ENCODE results near the gene MYO15B. TPM values are rescaled to one million over a fixed set of nuclear protein-coding genes. Genes with fewer than 3 reads are reported as not detected.
"Not testable (repeated sequence)": the region's sequence is repeated elsewhere in the genome, so short reads cannot be mapped to it uniquely, and the experiment has no call there.

The MYO15B gene
- total RNA-seq, 1 experiment from 2014 or later = 0.02 TPM

DNA sequence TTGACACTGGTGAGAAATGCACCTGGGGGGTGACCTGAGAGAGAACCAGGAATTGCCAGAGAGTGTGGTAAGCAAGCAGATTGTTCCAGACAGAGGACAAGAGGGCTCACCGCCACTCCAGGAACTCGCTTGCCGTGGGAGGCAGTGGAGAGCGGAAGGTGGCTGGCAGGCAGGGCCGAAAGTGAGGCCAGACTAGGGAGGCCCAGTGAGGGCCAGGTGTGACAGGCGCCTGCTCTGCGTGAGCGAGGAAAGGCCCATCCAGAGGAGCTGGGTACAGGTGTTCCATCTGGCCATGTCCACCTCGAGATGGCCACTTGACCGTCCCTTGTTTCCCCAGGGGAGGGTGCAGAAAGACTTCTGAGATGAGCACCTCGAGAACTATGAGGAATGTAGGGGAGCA, 11.9 kb upstream of the MYO15B start:
- DNase-seq (ENCODE audit: low spot score) = no peak

DNA sequence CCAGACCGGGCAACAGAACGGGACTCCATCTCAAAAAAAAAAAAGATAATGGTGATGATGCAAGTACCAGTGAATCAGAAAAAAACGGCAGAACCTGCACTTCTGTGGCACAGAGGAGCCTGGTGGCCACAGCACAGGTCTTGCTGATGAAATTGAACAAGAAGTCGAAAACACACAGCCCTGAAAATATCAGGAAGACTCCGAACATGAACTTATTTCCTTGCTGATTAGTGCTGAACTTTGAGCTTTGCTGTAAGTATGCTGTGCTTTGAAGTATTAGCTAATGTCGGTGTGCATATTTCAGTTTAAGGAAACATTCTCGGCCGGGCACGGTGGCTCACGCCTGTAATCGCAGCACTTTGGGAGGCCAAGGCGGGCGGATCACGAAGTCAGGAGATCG, 10.9 kb upstream of the MYO15B start:
- no peak for DNase-seq (ENCODE audit: low spot score)

DNA sequence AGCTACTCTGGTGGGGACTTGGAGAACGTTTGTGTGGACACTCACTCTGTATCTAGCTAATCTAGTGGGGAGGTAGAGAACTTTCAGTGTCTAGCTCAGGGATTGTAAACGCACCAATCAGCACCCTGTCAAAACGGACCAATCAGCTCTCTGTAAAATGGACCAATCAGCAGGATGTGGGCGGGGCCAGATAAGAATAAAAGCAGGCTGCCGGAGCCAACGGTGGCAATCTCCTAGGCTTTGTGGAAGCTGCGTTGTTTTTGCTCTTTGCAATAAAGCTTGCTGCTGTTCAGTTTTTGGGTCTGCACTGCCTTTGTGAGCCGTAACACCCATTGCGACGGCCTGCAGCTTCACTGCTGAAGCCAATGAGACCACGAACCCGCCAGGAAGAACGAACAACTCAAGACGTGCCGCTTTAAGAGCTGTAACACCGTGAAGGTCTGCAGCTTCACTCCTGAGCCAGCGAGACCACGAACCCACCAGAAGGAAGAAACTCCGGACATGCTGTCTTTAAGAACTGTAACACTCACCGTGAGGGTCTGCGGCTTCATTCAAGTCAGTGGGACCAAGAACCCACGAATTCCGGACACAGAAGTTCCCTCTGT, 6.4 kb upstream of the MYO15B start:
- DNase-seq (ENCODE audit: low spot score) = not testable (repeated sequence)

DNA sequence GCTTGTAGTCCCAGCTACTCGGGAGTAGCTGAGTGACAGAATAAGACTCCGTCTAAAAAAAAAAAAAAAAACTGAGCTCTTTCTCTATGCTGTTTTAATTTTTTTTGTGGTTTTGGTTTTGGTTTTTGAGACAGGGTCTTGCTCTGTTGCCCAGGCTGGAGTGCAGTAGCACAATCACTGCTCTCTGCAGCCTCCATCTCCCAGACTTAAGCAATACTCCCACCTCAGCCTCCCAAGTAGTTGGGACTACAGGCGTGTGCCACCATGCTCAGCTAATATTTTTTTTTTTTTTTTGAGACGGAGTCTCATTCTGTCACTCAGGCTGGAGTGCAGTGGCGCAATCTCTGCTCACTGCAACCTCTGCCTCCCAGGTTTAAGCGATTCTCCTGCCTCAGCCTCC, 4.4 kb upstream of the MYO15B start:
- DNase-seq (ENCODE audit: low spot score) = not testable (repeated sequence)

DNA sequence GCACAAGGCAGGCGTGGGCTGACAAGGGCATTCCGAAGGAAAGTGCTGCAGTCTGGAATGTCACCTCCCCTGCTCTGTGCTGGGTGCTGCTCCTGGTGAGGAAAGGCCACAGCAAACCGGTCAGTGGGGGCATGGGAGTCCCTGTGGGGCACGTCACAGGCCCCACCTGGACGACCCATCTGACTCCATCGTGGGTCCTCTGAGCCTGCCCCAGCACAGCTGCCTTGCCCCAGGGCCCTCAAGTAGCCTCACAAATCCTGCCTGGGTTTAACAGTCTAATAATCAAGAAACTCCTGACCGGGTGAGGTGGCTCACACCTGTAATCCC, 2.8 kb upstream of the MYO15B start:
- no peak for DNase-seq (ENCODE audit: low spot score)

DNA sequence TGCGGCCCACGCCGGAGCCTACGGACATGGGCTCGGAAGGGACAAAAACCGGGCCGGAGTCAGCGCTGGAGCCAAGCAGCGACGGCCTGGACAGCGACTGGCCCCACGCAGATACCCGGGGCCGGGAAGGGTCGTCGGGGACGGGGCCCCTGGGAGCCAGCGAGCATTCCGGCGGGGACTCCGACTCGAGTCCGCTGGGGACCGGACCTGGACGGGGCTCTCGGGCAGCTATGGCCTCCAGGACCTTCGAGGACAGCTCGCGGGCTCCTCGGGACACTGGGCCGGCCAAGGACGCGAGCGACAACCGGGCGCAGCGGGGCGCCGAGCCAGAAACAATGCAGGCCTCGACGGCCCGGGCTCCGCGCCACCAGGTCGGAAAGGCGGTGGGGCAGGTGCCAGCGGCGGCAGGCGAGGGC, 1.0 kb downstream of the MYO15B start:
- no peak for DNase-seq (ENCODE audit: low spot score)

DNA sequence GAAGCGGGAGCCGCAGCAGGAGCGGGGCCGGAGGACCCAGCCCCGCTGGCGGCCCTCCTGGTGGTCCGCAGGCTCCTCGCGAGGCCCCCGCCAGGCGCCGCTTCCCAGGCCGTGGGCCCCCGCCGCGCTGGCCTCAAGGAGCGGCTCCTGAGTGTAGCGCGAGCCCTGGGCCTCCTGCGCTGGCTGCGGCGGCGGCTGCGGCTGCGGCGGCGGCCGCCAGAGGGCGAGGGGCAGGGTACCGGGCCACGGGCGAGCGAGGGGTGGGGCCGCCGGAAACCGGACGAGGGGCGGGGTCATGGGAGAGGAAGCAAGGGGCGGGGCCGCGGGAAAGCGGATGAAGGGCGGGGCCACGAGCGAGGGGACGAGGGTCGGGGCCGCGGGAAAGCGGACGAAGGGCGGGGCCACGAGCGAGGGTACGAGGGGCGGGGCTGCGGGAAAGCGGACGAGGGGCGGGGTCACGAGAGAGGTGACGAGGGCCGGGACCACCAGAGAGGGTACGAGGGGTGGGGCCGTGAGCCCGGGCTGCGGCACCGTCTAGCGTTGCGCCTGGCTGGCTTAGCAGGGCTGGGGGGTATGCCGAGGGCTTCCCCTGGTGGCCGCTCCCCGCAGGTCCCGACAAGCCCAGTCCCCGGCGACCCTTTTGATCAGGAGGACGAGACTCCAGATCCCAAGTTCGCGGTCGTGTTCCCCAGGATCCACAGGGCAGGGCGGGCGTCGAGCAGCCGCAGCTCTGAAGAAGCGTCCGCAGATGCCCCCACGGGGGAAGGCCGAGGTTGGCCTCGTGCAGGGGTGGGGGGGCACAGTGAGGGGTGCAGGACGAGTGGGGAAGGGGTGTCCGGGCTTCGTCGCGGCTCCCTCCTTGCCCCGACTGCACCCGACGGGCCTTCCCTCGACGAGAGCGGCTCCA, 1.7 kb downstream of the MYO15B start:
- DNase-seq (ENCODE audit: low spot score) = peak; percentile 89

DNA sequence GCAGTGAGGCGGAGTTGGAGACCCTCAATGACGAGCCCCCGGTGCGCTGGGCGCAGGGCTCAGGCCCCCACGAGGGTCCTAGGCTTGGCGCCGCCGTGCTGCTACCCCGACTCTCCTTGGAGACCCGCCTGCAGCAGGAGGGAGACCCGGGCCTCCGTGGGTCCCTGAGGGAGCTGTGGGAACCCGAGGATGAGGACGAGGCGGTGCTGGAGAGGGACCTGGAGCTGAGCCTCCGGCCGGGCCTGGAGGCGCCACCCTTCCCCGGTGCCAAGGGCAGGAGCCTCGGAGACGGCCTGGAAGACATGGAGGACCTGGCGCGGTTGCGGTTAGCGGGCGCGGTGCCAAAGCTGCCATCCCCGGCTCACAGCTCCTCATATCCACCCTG, 2.3 kb downstream of the MYO15B start:
- DNase-seq (ENCODE audit: low spot score) = no peak

DNA sequence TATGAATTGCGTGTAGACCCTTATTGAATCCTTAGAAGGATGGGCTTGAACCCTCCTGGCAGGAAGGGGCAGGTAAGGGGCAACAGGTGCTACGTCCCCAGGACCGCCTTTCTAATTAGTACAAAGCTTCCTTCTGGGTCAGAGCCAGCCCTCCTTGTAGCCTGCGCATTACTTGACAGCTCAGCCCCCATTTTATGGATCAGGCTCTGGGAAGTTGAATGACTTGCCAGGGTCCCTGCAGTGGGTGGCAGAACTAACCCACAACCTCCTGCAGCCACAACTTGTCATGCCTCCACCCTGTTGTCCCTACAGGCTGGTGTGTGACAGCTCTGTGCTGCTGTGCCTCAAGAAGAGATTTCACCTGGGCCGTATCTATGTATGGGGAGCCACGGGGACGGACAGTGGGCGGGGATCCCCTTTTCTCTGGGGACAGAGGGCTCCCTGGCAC, 2.7 kb downstream of the MYO15B start:
- DNase-seq (ENCODE audit: low spot score) = no peak

DNA sequence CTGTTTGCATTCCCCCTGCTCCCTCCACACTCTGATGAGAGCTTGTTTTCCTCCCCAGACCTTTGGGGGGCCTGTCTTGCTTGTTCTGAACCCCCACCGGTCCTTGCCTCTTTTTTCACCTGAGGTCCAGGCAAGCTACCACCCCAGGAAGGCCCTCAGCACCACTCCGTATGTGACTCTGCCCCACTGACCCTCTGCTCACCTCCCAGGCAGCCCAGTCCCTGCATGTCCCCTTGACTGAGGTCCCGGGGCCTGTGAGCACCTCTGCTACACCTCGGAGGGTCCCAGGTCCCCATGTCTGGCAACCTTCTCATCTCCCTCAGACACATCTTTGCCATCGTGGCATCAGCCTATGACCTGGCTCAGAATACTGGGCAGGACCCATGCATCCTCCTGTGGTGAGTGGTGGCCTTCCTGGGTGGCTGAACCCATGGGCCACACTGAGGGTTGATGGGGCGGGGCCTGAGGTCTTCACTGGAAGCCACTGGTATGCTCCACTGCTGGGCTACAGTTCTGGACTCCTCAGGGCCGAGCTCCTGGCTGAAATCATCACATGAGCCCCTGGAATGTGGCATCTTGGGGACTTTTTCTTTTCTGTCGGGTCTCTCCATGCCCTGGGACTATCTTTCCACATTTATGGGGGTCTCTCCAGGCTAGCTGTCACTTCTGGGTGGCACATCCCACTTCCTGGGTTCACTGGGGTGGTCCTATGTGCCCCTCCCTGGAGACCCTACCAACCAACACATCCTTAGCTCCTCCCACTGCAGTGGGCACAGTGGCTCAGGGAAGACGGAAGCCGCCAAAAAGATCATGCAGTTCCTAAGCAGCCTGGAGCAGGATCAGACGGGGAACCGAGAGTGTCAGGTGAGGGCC, 3.5 kb downstream of the MYO15B start:
- DNase-seq (ENCODE audit: low spot score) = no peak

DNA sequence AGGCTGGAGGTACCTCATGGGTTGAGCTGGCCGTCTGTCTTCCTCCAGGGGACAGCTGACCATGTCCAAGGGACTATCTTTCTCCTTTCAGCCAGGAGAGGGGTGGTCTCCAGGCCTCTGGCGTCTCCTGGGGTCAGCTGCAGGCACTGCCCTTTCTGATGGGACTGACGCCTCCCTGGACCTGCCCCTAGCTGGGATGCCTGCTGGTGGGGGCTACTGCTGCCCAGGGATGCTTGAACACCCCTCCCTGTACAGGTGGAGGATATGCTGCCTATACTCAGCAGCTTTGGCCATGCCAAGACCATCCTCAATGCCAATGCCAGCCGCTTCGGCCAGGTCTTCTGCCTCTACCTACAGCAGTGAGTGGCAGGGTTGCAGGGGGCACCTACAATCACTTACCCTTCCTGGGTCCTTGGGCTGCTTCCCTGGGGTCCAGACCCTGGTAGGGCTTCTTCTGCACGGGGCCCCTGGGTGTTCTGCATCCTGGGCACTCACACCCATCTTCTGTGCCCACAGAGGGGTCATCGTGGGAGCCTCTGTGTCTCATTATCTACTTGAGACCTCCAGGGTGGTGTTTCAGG, 4.2 kb downstream of the MYO15B start:
- DNase-seq (ENCODE audit: low spot score) = no peak

DNA sequence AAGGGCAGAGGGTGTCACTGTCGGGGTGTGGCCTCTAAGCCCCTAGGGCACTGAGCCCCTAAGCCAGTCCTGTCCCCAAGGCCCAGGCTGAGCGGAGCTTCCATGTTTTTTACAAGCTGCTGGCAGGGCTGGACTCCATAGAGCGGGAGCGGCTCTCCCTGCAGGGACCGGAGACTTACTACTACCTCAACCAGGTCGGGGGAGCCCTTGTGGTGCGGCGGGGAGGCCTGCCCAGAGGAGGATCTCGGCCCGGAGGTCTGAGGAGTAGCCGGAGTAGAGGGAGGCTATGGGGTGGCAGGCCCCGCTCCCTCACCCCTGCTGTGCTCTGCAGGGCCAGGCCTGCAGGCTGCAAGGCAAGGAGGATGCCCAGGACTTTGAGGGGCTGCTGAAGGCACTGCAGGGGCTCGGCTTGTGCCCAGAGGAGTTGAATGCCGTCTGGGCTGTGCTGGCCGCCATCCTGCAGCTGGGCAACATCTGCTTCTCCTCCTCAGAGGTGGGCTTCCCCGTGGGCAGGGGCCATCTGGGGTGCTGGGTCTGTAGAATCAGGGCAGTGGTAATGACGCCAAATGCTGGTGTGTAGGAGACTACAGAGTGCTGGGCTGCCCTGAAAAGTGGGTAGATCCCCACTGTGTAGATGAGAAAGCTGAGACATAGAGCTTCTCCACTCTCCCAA, 4.9 kb downstream of the MYO15B start:
- DNase-seq (ENCODE audit: low spot score) = no peak

DNA sequence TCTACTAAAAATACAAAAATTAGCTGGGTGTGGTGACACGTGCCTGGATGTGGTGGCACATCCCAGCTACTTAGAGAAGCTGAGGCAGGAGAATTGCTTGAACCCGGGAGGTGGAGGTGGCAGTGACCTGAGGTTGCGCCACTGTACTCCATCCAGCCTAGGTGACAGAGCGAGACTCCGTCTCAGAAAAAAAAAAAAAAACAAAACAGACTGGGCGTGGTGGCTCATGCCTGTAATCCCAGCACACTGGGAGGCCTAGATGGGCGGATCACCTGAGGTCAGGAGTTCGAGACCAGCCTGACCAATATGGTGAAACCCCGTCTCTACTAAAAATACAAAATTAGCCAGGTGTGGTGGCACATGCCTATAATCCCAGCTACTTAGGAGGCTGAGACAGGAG, 5.8 kb downstream of the MYO15B start:
- DNase-seq (ENCODE audit: low spot score) = not testable (repeated sequence)

DNA sequence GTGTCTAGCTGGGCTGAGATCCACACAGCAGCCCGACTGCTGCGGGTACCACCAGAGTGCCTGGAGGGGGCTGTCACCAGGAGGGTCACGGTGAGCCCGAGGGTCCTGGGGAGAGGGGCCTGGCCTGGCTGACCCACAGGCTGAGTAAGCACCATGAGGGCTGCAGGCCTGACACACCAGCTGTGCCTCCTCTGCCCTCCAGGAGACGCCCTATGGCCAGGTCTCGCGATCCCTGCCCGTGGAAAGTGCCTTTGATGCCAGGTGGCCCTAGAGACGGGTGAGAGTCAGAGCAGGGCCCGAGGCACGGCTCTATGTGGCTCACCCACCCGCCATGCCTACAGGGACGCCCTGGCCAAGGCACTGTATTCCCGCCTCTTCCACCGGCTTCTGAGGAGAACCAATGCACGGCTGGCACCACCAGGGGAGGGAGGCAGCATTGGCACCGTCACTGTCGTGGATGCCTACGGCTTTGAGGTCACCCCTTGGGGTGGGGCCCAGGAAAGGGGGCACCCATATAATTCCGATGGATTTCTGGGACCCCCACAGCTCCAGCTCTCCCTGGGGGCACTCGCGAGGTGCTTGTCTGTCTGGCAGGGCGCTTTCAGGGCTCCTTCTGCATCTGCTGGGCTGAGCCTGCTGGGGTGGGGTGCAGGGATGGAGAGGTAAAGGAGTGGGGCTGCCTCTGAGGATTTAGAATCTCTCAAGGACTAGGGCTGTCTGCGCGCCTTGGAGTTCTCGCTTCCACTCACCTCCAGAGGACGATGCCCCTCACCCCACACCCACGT, 7.1 kb downstream of the MYO15B start:
- DNase-seq (ENCODE audit: low spot score) = no peak

DNA sequence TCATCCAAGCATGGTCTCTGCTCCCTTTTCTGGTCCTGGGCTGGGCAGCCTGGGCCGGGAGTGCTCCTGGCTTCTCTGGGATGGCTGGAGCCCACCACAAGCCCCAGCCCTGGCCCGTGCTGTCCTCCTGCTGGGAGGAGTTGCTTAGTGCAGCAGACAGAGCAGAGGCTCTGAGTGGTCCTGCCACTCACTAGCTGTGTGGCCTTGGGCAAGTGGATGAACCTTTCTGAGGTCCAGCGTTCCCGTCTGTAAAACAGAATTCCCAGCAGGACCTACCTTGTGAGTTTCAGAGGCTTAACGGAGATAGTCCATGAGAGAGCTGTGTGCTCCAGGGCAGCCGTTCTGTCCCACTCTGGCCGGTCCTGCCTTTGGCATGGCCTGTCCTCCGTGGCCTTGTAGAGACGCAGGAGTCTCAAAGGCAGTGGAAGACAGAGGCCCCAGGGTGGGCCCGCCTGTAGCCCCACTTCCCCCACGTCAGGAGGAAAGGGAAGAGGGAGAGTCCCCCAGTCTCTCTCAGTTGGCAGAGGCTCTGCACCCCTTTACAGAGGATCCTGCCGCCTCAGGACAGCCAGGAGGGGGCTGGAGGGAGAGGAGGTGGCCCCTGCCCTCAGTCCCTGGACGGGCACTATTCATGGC, 7.8 kb downstream of the MYO15B start:
- DNase-seq (ENCODE audit: low spot score) = no peak

DNA sequence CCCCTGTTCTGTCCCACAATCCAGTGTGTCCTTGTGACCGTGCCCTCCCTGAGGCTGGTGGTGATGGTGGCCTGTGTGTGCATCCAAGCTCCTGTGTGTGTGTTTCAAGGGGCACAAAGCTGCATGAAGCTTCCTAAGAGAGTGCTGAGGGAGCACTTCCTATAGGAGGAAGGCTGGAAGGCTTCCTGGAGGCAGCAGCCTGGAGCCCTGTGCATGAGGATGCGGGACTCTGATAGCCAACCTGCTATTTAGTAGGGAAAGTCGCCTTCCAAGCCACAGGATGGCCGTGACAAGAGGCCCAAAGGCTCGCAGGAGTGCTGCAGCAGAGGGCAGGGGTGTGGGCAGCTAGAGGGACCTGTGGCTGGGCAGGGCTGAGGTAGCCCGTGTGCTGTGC, 8.3 kb downstream of the MYO15B start:
- no peak for DNase-seq (ENCODE audit: low spot score)

DNA sequence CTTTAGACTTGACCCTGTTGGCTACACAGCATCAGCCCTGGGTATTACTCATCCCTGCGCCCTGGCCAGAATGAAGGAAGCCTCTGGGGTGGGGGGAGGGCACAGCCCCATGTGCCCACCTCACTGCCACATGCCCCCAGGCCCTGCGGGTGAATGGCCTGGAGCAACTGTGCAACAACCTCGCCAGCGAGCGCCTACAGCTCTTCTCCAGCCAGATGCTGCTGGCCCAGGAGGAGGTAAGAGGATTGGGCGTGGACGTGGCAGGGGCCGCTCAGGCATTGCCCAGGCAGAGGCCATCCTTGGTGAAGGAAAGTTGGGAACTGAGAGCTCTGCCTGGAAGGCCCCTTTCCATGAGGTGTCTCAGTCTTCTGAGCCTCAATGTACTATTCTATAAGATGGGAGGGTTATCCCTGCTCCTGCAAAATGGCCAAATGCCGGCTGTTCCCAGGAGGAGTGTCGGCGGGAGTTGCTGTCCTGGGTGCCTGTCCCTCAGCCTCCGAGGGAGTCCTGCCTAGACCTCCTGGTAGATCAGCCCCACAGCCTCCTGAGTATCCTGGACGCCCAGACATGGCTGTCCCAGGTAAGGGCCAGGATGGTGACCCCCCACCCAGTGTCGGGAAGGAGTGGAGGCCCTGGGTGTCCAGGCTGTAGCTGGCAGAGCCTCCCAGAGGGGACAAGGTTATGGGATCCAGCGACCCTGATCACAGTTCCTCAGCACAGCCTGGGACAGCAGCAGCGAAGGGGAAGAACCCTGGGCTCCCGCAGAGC, 8.9 kb downstream of the MYO15B start:
- no peak for DNase-seq (ENCODE audit: low spot score)

DNA sequence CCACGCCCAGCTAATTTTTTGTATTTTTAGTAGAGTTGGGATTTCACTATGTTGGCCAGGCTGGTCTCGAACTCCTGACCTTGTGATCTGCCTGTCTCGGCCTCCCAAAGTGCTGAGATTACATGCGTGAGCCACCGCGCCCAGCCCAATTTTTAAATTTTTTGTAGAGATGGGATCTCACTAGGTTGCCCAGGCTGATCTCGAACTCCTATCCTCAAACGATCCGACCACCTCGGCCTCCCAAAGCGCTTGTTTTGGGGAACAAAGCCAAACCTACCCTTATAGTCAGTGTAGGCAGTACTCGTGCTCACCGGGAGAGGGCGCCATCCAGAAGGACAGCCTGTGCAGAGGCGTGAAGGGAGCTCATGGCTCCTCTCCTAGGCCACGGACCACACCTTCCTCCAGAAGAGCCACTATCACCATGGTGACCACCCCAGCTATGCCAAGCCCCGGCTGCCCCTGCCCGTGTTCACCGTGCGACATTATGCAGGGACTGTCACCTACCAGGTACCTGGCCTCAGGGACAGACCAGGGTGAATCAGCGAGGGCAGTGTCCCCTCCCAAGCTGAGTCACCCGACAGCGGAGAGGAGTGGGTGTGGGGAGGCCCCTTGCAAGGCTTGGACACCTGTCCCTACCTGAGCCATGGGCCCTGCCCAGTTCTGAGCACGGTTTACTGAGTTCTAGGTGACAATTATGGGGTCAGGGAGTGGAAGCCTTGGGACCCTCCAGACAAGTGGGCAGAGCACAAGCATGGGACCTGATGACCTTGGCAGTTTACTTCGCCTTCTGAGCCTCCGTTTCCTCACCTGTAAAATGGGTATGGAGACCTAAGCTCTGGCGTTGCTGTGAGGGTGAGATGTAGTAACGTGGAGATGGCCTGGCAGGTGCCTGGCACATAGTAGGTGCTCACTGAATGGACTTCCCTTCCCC, 13.7 kb downstream of the MYO15B start:
- DNase-seq (ENCODE audit: low spot score) = peak; percentile 73

All from H4 (cell line).